HTERT RPE-1 (cell line): Measurements from ENCODE around the gene CDX2.

Source experiments
- in situ Hi-C: fragments of 300-500 bp; cut with MboI; formaldehyde crosslinking; loops from 4 replicates; pipeline ENCODE4 v1.14.3; 2020; ENCODE audit warnings: low sequenced_read_pairs

The CDX2 gene

GRCh38 chr13:27933118-27933517 is 36.0 kb downstream of the CDX2 start:
- in situ Hi-C loops = no loop called here

- in situ Hi-C loops = no loop called here
Measured at GRCh38 chr13:27929868-27930267, 39.2 kb downstream of the CDX2 start.

GRCh38 chr13:27928805-27929753 is 40.0 kb downstream of the CDX2 start:
- in situ Hi-C loops = no loop called here

- in situ Hi-C loops = no loop called here
Measured at GRCh38 chr13:27928353-27928804, 40.7 kb downstream of the CDX2 start.

- in situ Hi-C loops = no loop called here
Measured at GRCh38 chr13:27927444-27928352, 41.4 kb downstream of the CDX2 start.

- in situ Hi-C loops = no loop called here
Measured at GRCh38 chr13:27926644-27927434, 42.3 kb downstream of the CDX2 start.

GRCh38 chr13:27925220-27925991 is 43.7 kb downstream of the CDX2 start:
- in situ Hi-C loops = no loop called here

- in situ Hi-C loops = no loop called here
Measured at GRCh38 chr13:27924529-27925141, 44.5 kb downstream of the CDX2 start.

- in situ Hi-C loops = no loop called here
Measured at GRCh38 chr13:27923794-27924528, 45.2 kb downstream of the CDX2 start.

- in situ Hi-C loops = no loop called here
Measured at GRCh38 chr13:27922883-27923612, 46.1 kb downstream of the CDX2 start.

- in situ Hi-C loops = no loop called here
Measured at GRCh38 chr13:27921961-27922882, 46.9 kb downstream of the CDX2 start.

GRCh38 chr13:27921421-27921960 is 47.6 kb downstream of the CDX2 start:
- in situ Hi-C loops = no loop called here

GRCh38 chr13:27920677-27921420 is 48.3 kb downstream of the CDX2 start:
- in situ Hi-C loops = no loop called here

- in situ Hi-C loops = no loop called here
Measured at GRCh38 chr13:27919934-27920676, 49.0 kb downstream of the CDX2 start, which contains the start of gene PDX1. PDX1 (plus strand) TSS chr13:27920000; CDS start chr13:27920139, 139 bp downstream.

- in situ Hi-C loops = no loop called here
Measured at GRCh38 chr13:27919659-27919933, 49.5 kb downstream of the CDX2 start.
